ENCODE results near the gene DCK. TPM values are rescaled to one million over a fixed set of nuclear protein-coding genes. Genes with fewer than 3 reads are reported as not detected.

The DCK gene
- total and polyA plus RNA-seq, 7 donors = 4.3 to 12.9 (median 6.3) TPM

GRCh38 chr4:71062436-71062835 lies 69.0 kb downstream of the DCK start:
- WGBS, 3 donors = 64 to 84% (median 66%) methylated on average over 2 of the region's 2 CpGs
- Histone ChIP-seq H3K27ac (no peak overlapping the region), H3K36me3 (ENCODE audit: insufficient read depth in 1 of 2, low read depth in 1 of 2) (no peaks in the 10 kb centered on the region), H3K4me1 (no peaks in the 10 kb centered on the region), H3K27me3 (ENCODE audit: insufficient read depth in 3 of 3, low read length in 2 of 3) (no peaks in the 10 kb centered on the region), H3K9me3 (no peaks in the 10 kb centered on the region), H3K4me3 (no peak overlapping the region)
- no peak for DNase-seq
- TF ChIP-seq CTCF (IDR thresholded peaks at IDR 0.05) = no peak
- no peak for ATAC-seq
- intact Hi-C loops (cut with DNase I) = no loop called here

- no peaks in the 10 kb centered on the region for H3K4me1 ChIP-seq
- DNase-seq (no peak), ATAC-seq (no peak)
- no peaks in the 10 kb centered on the region for H3K9me3 ChIP-seq
- H3K4me3 ChIP-seq = no peak overlapping the region
- no peak overlapping the region for H3K27ac ChIP-seq
- H3K27me3 ChIP-seq (ENCODE audit: insufficient read depth in 3 of 3, low read length in 2 of 3) = no peaks in the 10 kb centered on the region
- TF ChIP-seq CTCF (IDR thresholded peaks at IDR 0.05) = no peak
- intact Hi-C loops (cut with DNase I) = no loop called here
- WGBS, 3 donors = 80 to 89% (median 83%) methylated on average over 1 of the region's 1 CpG
- H3K36me3 ChIP-seq (ENCODE audit: insufficient read depth in 1 of 2, low read depth in 1 of 2) = no peaks in the 10 kb centered on the region
These were observed 70.3 kb downstream of the DCK start for GRCh38 chr4:71063711-71064110.

GRCh38 chr4:71064521-71064920 lies 71.1 kb downstream of the DCK start:
- intact Hi-C loops (cut with DNase I) = no loop called here
- DNase-seq = no peak
- ATAC-seq = no peak
- H3K4me1 ChIP-seq = no peaks in the 10 kb centered on the region
- TF ChIP-seq CTCF (IDR thresholded peaks at IDR 0.05) = no peak
- H3K9me3 ChIP-seq = no peaks in the 10 kb centered on the region
- no peaks in the 10 kb centered on the region for H3K36me3 ChIP-seq (ENCODE audit: insufficient read depth in 1 of 2, low read depth in 1 of 2)
- 89 to 91% (median 90%) methylated on average over 6 of the region's 6 CpGs for WGBS, 3 donors
- H3K27ac ChIP-seq = no peak overlapping the region
- no peak overlapping the region for H3K4me3 ChIP-seq
- no peaks in the 10 kb centered on the region for H3K27me3 ChIP-seq (ENCODE audit: insufficient read depth in 3 of 3, low read length in 2 of 3)

GRCh38 chr4:71065991-71066510 lies 72.6 kb downstream of the DCK start:
- no peak for DNase-seq
- no peak for ATAC-seq

More at GRCh38 chr4:71065991-71066510, 72.6 kb downstream of the DCK start:
- TF ChIP-seq CTCF (IDR thresholded peaks at IDR 0.05) = no peak
- 81 to 92% (median 84%) methylated on average over 2 of the region's 2 CpGs for WGBS, 3 donors
- intact Hi-C loops (cut with DNase I) = no loop called here
- Histone ChIP-seq H3K4me3 (no peak overlapping the region), H3K36me3 (ENCODE audit: insufficient read depth in 1 of 2, low read depth in 1 of 2) (no peaks in the 10 kb centered on the region), H3K27me3 (ENCODE audit: insufficient read depth in 3 of 3, low read length in 2 of 3) (no peaks in the 10 kb centered on the region), H3K9me3 (no peaks in the 10 kb centered on the region), H3K4me1 (no peaks in the 10 kb centered on the region), H3K27ac (no peak overlapping the region)
